Prostate gland (tissue), 2 donors: ENCODE measurements around the gene OGN. TPM values are rescaled to one million over a fixed set of nuclear protein-coding genes. Genes with fewer than 3 reads are reported as not detected.

ENCODE experiments used
- DNase-seq: peaks from one replicate; pipeline ENCODE4 v3.0.0-alpha.2; 2019; ENCODE audit warnings: low spot score
- H3K27ac ChIP-seq, 2 donors: fragments of 200-600 bp; sonication (generic); 2 replicates each; pipeline ENCODE4 v1.5.1; 2017 to 2019
- H3K27me3 ChIP-seq: fragments of 200-600 bp; sonication (generic); replicated peaks from 2 replicates; pipeline ENCODE4 v1.5.1; 2019; ENCODE audit not compliant: insufficient read depth
- H3K36me3 ChIP-seq, 2 donors: fragments of 200-600 bp; sonication (generic); 1 replicate in 1 of 2; 2 replicates in 1 of 2; pipeline versions ENCODE4 v1.5.1 to v1.8.1; 2017 to 2019
- H3K4me1 ChIP-seq: fragments of 200-600 bp; sonication (generic); replicated peaks from 2 replicates; pipeline ENCODE4 v1.5.1; 2019
- H3K4me3 ChIP-seq, 2 donors: fragments of 200-600 bp; sonication (generic); 2 replicates each; pipeline ENCODE4 v1.5.1; 2017 to 2019
- H3K9me3 ChIP-seq: fragments of 200-600 bp; sonication (generic); 2 replicates; pipeline ENCODE4 v1.5.1; 2017
- CTCF ChIP-seq, 4 experiments: fragments of 200-600 bp in 2 of 4; fragments of 450-650 bp in 2 of 4; sonication (generic) in 2 of 4; IDR thresholded peaks; 1 replicate in 3 of 4; 2 replicates in 1 of 4; pipeline ENCODE4 v1.5.1; 2016 to 2019; ENCODE audit warnings: antibody characterized with exemption in 4 of 4, mild to moderate bottlenecking in 2 of 4, moderate library complexity in 2 of 4
- POLR2A ChIP-seq: fragments of 450-650 bp; IDR thresholded peaks from one replicate; pipeline ENCODE4 v1.6.1; 2016; ENCODE audit warnings: antibody characterized with exemption, mild to moderate bottlenecking
- POLR2AphosphoS5 ChIP-seq: sonication (generic); formaldehyde crosslinking; IDR thresholded peaks from one replicate; pipeline ENCODE4 v1.6.1; 2017; ENCODE audit warnings: antibody characterized with exemption
- WGBS: methylation state at CpG from one replicate; pipeline ENCODE4 v1.1.5; 2018; 5-methylcytosine and 5-hydroxymethylcytosine counted together
- intact Hi-C: fragments of 100-400 bp; cut with DNase I; formaldehyde crosslinking; loops from one replicate; pipeline ENCODE4 v1.14.2; 2022
- total RNA-seq, 2 donors: library from RNA; depleted of rRNA; stranded (reverse); fragments of >200 nt; gene quantifications; one replicate each; pipeline ENCODE4 v1.1.0, GENCODE V29; 2016

The OGN gene, protein sequence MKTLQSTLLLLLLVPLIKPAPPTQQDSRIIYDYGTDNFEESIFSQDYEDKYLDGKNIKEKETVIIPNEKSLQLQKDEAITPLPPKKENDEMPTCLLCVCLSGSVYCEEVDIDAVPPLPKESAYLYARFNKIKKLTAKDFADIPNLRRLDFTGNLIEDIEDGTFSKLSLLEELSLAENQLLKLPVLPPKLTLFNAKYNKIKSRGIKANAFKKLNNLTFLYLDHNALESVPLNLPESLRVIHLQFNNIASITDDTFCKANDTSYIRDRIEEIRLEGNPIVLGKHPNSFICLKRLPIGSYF
- 10 to 100 TPM in 1 of 2 donors, 1 to 10 TPM in 1; 6.9 to 24.4 TPM for total RNA-seq

DNA sequence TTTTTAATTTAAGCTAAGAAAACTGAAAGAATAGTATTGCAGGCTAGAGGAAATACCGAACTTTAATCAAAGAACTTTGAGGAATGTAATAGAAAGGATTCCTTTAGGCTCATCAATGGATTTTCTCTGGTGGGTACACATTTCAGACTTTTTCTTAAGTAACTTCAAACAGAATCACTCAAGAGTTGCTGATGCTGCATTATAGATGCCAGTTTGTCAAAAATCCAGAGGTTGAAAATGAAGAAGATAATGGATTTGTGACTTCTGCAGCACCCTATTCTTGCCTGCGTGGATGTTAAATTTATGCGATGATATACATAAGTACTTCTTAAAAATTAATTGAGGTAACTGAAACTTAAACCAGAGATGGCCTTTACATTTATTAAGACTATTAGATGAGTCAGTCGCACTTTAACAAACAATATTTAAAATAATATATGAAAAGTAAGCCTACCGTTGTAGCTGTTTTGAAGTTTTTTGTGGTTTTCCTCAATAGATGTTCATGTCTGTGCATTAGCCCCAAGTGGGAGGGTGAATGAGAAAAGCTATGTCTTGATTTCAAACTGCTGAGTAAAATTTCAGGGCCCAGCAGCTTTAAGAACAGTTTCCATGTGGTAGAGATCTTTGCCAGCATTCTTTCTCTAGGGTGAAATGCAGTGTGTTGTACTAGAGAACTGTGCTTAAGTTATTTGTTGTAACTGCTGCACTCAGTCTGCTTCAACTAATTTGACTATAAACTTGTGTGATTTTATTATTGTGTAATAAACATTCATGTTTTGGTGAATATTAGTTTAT lies at the start of gene OGN:
Gene OGN, minus strand, starts transcription at position 537 of the 795 bp plus-strand sequence. CDS start 1,171 bp downstream, outside the sequence.
- no peak for DNase-seq
- intact Hi-C loops, result no loop called here

GRCh38 chr9:92446536-92446935 lies 42.2 kb upstream of the OGN start:
- DNase-seq, result no peak
- Histone ChIP-seq H3K27me3 (no peaks in the 10 kb centered on the region), H3K27ac (no peak overlapping the region), H3K4me1 (no peaks in the 10 kb centered on the region), H3K4me3 (no peak overlapping the region), H3K9me3 (no peaks in the 10 kb centered on the region), H3K36me3 (no peaks in the 10 kb centered on the region)
- intact Hi-C loops, result no loop called here
- TF ChIP-seq POLR2A, result no peak
- no peak for TF ChIP-seq POLR2AphosphoS5
- TF ChIP-seq CTCF (IDR thresholded peaks at IDR 0.05), result no peak

More for the DNA sequence above, at the start of gene OGN:
- Histone ChIP-seq H3K27me3 (no peaks in the 10 kb centered on the region), H3K27ac (peak within 1 kb of the TSS in 1 of 2 donors; percentile 30), H3K36me3 (no peaks in the 10 kb centered on the region), H3K4me3 (peak within 1 kb of the TSS in 1 of 2 donors; percentile 10), H3K4me1 (no peaks in the 10 kb centered on the region), H3K9me3 (no peaks in the 10 kb centered on the region)
- TF ChIP-seq CTCF (IDR thresholded peaks at IDR 0.05), result no peak
- no peak for TF ChIP-seq POLR2AphosphoS5
- no peak for TF ChIP-seq POLR2A
- WGBS, result 53% methylated on average over 5 of the region's 5 CpGs

DNA sequence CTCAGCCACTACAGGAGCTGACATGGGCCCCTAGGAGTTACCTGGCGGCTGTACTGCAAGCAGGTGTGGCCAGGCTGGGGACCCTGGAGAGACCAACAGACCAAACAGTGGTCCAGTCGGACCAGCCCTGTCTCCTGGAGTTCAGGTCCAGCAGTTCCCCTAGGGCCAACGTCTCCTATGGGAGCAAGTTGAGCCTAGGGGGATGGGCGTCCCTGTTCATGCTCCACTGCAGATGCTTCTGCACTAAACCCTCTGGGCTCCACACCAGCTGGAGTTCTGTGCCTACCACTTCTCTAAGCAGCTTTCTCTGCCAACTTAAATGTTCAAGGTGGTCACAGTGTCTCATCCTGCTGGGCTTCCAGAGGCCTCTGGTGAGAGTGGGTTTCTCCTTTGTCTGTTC lies 40.5 kb upstream of the OGN start:
- Histone ChIP-seq H3K27ac (no peak overlapping the region), H3K36me3 (no peaks in the 10 kb centered on the region), H3K9me3 (no peaks in the 10 kb centered on the region), H3K4me3 (no peak overlapping the region), H3K27me3 (no peaks in the 10 kb centered on the region), H3K4me1 (no peaks in the 10 kb centered on the region)
- no peak for DNase-seq
- TF ChIP-seq POLR2A (no peak), POLR2AphosphoS5 (no peak), CTCF (IDR thresholded peaks at IDR 0.05) (no peak)
- intact Hi-C loops, result no loop called here
- WGBS, result 46% methylated on average over 4 of the region's 4 CpGs

GRCh38 chr9:92440751-92441046 lies 36.3 kb upstream of the OGN start:
- Histone ChIP-seq H3K27ac (no peak overlapping the region), H3K27me3 (no peaks in the 10 kb centered on the region), H3K36me3 (no peaks in the 10 kb centered on the region), H3K9me3 (no peaks in the 10 kb centered on the region), H3K4me1 (no peaks in the 10 kb centered on the region), H3K4me3 (no peak overlapping the region)
- intact Hi-C loops, result loop anchor here (2.0 kb wide), 1 partner anchor 194 kb away; no protein-coding TSS in a partner anchor
- WGBS, result 90% methylated on average over 6 of the region's 6 CpGs
- no peak for DNase-seq
- no peak for TF ChIP-seq POLR2AphosphoS5
- TF ChIP-seq POLR2A, result no peak
- no peak for TF ChIP-seq CTCF (IDR thresholded peaks at IDR 0.05)
